Measurements from ENCODE around the gene ENTPD1.

ENTPD1 gene

DNA sequence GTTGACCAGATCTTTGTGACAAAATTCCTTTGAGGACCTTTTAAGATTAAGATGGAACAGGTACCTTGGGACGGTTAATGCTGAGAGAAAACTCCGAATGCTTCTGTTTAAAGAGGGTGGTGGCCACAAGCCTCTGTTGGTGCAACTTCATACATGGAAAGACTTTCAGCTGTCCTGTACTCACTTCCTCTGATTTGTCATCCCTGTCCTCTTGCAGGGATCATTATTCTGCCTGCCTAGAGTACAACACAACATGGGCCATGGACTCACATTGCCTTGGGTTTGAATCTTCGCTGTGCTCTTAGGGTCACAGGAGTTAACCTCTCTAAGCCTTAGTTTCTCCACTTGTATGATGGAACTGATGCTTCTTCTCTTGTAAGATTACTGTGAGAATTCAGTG lies 75.1 kb downstream of the ENTPD1 start:
- no peak for DNase-seq (ENCODE audit: low read depth)

DNA sequence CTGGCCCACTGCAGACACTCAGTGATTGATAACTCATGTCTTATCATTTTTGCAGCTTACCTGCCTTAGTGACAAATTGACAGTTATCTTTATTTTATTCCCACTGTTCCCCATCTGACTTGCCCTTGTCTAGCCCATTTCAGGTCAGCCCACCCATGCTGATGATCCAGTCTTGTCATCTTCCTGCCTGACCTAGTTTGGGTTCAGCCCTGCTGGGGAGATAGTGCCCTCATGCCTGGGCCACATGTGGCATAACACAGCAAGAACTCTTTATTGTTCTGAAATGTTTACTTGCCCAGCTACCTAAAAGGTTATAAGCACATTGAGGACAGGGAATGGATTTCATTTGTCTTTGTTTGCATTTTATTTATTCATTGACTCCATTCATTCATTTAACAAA lies 75.6 kb downstream of the ENTPD1 start:
- no peak for DNase-seq (ENCODE audit: low read depth)

DNA sequence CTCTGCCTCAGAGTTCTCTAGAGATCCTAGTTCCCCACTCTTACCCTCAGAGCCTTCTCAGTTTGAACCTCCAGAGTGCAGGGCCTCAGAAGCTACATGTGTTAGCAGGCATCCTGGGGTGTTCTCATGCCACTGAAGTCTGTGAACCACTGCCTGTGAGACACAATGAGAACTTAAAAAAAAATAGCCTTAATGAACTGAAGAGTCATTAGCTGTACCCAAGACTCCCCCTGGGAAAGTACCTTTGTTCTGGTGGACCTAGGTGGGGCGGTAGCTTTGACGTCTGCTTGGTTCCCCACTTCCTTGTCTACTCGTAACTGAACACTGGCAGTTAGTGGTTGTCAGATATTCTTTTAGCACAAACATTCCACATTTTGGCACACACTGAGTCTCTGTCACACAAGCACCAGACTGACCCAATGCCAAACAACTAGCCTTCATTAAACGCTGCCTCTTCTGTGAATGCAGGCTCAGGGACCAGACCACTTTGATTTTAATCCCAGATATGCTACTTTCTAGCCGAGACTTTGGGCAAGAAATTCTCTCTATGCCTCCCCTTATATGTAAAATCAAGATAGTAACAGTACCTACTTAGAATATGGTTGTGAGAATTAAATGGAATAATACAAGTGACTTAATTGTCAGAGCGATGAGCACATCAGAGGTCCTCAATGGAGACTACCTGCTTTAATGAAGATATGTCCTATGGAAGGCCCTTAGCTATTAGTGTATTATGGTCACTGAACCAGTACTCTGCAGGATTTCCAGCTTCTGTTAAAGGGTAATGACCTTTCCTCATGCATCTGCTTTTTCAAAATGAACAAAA lies 76.5 kb downstream of the ENTPD1 start:
- peak; percentile 31 for DNase-seq (ENCODE audit: low read depth)

DNA sequence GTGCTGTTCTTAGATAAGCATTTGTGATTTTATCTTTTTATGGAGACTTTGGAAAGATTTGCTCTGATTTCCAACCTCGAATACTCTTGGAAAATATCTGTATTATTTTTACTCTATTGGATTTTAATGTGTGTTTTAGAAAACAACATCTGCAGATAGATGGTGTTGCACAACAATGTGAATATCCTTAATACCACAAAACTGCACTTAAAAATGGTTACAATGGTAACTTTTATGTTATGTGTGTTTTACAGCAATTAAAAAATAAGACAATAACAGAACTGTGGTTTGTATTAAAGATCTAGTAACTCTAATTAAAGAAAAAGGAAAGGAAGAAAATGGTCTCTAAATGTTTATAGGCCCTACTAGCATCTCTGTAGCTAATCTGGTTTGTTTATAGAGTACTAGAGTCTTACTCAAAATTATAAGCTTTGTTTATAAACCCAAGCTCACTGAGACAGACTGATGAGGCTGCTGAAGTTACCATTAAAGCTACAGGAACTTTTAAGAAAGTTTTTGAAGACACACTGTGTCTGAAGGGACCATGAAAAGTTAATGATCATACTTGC lies 77.2 kb downstream of the ENTPD1 start:
- no peak for DNase-seq (ENCODE audit: low read depth)

DNA sequence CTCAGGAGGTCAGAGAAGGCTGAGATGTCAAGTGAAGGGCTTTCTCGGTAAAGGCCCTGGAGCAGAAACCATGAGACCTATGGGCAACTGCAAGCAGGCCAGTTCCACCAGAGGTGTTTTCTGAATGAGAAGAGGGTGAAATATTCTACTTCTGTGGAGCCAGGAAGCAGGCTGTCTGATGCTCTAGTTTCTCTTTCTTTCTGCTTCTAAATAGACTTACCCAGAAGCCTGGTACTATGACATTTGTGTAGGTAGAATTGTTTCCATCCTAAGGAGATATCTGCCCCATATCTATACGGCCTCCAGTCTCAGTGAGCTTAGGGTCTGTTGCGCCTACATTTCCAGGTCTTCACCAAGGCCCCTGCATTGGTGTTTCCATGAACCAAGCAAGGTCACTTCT lies 78.4 kb downstream of the ENTPD1 start:
- DNase-seq (ENCODE audit: low read depth): no peak

DNA sequence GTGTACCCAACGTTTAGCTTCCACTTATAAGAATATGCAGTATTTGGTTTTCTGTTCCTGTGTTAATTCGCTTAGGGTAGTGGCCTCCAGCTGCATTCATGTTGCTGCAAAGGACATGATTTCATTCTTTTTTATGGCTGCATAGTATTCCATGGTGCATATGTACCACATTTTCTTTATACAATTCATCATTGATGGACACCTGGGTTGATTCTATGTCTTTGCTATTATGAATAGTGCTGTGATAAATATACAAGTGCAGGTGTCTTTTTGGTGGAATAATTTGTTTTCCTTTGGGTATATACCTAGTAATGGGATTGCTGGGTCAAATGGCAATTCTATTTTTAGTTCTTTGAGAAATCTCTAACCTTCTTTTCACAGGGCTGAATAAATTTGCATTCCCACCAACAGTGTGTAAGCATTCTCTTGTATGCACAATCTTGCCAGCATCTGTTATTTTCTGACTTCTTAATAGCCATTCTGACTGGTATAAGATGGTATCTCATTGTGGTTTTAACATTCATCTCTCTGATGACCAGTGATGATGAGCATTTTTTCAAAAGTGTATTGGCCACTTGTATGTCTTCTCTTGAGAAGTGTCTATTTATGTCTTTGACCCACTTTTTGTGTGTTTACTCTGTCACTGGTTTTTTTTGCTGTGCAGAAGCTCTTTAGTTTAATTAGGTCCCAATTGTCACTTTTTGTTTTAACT lies 79.3 kb downstream of the ENTPD1 start:
- no peak for DNase-seq (ENCODE audit: low read depth)

DNA sequence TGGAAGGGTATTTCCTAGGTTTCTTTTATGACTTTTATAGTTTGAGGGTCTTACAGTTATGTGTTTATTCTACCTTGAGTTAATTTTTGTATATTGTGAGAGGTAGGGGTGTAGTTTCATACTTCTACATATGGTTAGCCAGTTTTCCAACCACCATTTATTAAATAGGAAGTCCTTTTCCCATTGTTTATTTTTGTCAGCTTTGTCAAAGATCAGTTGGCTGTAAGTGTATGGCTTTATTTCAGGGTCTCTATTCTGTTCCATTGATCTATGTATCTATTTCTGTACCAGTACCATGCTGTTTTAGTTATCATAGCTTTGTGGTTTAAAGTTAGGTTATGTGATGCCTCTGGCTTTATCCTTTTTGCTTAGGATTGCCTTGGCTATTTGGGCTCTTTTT lies 79.9 kb downstream of the ENTPD1 start:
- DNase-seq (ENCODE audit: low read depth): no peak

DNA sequence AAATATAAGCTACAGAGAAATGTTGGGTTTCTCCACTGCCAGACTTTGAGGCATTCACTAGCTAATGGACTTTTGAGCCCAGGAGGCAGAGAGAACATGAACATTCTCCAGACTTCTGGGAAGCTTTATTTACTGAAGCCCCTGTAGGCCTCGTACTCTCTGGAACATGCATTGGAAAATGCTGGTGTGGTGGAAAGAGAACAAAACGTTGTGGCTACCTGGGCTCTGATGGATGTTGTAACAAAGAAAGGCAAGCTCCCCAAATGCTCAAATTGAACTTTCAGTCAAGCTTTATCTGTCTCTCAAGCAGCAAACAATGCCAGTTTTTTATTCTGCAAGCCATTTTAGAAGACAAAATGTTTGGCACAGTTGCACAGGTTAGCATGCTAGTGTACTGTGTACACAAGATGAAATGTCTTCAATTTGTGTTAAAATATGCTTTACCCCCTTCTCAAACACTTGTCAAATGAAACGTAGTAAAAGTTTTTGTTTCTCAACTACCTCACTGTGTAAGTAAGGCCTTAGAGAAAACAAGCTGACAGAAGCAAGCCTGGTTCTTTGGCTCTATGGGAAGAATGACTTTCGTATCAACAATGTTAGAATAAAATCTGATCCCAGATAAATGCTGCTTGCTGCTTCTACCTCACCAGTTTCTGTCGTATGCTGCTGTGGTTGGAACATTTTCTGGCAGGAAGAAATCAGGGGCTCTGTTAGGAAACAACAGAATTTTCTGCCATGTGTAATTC lies 80.8 kb downstream of the ENTPD1 start:
- no peak for DNase-seq (ENCODE audit: low read depth)

DNA sequence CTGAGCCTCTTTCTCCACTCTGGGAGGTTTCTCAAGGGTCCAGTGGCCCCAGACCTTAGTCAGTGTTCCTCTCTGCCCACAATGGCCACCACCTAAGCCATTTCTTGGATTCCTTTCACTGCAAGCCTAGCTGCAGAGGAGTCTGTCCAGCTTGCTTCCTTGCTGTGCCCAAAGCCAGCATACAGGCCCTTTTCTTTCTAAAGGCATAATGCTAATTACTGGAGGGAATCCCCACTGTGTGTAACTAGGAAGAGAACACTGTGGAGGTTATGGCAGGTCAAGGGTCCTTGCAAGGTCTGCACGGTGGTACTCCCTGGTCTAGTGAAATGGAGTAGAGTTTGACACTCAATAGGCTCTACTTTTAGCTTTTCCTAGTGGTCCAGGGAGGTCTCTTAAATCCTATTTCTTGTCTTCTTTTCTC lies 81.4 kb downstream of the ENTPD1 start:
- no peak for DNase-seq (ENCODE audit: low read depth)

DNA sequence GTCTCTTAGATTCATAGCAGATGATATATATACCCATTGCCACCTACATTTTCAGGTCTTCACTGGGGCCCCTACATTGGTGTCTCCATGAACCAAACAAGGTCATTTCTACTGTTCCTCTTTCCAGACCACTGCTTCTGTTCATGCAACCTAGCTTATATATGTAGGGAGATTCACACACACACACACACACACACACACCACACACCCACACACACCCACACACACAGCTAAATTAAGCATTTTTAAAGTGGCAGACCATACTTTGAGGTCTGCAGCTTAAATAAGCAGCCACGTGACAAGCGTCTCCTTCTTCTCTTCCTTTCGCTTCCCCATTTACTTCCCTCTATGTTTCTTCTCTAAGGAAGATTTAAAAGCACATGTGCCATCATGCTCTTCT lies 81.8 kb downstream of the ENTPD1 start:
- DNase-seq (ENCODE audit: low read depth): no peak

DNA sequence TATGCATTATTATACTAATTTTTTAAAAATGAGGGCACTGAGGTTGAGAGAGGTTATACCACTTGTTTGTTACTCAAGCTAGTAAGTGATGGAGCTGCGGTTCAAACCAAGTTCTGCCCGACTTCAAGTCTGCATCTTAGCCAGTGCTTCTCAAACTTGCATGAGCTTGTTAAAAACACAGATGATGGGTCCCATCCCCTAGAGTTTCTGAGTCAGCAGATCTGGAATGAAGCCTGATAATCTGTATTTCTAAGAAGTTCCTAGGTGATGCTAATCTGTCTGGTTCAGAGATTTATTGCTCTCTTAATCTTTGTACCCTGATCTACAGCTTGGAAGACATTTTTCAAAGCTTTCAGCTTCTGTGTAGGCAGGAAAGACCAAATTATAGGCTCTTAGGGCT lies 84.2 kb downstream of the ENTPD1 start:
- DNase-seq (ENCODE audit: low read depth): no peak

DNA sequence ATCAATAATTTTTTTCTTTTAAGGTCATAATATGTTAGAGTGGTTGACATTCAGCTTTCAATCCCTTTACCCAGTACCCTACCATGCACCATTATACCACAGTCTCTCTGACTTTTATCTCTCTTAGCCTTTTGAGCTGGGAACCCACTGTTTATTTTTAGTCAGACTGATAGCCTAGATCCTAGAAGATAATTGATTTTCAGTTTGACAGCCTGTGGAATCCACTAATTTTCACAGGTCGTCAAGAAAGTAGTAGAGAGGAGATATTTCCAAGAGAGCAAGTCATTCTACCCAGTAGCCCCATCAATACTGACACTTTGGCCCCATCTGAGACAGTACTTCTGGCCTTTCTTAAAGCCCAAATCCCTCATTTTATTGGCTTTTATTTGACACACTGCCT lies 84.7 kb downstream of the ENTPD1 start:
- no peak for DNase-seq (ENCODE audit: low read depth)

DNA sequence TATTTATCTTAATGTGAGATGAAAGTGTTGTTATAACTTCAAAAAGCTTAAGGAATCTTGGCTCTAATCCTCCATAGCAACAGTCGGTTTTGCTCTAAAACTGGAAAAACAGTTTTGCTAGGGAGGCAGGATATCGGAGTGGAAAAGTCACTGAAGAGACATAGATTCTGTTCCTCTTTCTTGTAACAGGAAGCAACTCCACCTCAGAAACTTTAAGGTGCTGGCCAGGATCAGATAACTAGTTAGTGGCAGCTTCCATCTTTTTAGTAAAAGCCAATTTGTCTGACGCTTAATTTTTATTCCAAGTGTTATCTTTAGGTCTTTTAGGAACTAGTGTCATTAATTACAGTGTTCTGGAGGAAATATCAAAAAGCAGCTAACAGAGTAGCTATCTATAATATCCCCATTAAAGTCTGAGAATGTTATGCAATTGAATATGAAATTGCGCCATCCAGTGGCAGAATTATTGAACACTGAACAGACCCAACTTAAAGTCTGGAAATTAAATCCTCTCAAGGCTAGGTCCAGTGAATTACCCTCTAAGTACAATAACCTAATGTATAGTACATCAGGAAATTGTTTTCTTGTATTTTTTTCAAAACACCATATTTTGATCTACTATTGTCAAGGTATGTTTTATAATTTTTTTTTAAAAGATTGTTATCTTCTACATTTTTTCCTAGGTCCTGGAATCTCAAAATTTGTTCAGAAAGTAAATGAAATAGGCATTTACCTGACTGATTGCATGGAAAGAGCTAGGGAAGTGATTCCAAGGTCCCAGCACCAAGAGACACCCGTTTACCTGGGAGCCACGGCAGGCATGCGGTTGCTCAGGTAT lies 85.9 kb downstream of the ENTPD1 start:
- DNase-seq (ENCODE audit: low read depth): peak; percentile 4

DNA sequence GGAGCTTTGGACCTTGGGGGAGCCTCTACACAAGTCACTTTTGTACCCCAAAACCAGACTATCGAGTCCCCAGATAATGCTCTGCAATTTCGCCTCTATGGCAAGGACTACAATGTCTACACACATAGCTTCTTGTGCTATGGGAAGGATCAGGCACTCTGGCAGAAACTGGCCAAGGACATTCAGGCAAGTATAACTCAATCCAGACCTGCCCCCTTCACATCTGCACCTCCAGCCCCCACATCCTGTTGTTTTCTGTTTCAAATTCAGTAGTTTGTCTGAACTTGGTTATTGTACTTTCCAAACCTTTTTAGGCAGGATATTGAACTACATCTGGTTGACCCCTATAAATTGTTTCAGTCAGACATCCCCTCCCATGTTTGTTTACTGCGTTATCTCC lies 89.4 kb downstream of the ENTPD1 start:
- no peak for DNase-seq (ENCODE audit: low read depth)

DNA sequence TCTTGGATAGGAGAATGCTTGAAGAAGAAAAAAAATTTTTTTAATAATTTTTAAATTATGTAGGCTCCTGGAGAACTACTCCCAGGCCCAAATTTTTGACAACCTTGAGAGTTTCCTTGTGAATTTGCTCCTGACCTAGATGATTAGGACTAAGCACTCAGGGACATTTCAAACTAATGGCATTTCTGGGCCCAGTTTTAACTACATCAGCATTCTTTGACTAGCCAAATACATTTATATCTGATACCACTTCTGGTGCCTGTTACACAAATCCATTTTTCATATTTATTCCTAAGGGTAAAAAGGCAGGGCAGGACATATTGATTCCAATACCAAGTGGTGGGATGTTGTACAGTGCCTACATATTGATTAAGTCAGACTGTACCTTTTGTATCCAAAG lies 91.0 kb downstream of the ENTPD1 start:
- DNase-seq (ENCODE audit: low read depth): no peak

DNA sequence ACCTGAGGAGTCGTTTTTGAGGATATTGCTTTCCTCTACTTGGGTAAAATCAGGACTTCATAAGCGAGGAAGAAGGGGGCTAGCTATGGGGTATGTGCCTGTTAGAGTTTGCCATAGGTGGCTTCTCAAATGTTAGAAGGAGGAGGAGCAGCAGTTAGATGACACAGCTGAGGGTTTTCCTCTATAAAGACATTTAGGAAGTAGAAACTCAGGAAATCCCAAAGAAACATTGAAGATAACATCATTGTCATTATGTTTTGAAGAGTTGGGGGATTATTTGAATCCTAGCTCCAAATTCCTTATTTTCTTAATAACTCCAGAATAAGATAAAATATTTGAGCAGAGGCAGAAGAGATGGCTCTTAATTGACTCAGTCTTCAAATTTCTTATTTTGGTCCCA lies 92.9 kb downstream of the ENTPD1 start:
- no peak for DNase-seq (ENCODE audit: low read depth)

DNA sequence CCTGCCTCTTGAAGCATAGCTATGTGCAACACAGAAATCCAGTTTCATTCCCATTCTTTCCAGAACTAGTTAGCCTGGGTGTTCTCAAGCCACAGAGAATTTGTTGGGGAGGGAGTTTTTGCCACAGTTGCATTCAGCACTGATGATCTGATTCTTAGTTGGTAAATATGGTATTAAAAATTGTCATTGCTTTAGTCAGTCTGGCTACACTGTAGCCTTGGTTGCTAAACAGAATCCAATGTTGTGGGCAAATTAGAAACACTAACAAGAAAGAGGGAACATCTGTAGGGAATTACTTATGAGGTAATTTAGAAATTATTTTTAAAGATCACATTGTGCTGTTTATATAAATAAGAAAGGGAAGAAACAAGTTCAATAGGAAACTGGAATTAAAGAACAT lies 94.8 kb downstream of the ENTPD1 start:
- no peak for DNase-seq (ENCODE audit: low read depth)

DNA sequence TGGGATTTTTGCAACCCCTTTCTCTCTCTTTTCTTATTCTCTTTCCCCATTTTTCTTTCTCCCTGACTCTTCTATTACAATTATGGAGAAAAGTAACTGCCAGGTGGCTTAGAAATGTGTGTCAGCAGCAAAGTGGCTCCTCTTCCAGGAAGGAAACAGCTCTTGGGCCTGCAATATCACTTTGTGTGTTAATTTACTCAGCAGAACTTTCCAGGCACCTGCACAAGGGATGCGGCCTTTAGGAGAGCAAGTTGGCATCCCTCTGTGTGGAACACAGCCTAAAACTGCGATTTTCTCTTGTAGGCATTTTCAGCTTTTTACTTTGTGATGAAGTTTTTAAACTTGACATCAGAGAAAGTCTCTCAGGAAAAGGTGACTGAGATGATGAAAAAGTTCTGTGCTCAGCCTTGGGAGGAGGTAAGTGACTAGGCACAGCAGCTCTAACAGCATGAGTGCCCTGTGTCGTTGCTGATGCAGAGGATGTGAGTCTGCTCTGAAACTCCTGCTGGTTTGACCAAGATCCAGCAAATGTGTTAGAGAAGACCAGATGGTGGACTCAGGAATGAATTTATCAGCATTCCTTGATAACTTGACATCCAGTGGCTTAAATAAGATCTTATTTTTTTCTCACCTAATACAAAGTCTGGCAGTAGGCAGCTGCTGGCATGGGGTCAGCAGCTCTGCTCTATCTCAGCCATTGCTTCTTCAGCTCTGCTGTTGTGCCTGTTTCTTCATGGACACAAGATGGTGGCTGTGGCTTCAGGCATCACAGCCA lies 104.4 kb downstream of the ENTPD1 start:
- no peak for DNase-seq (ENCODE audit: low read depth)

DNA sequence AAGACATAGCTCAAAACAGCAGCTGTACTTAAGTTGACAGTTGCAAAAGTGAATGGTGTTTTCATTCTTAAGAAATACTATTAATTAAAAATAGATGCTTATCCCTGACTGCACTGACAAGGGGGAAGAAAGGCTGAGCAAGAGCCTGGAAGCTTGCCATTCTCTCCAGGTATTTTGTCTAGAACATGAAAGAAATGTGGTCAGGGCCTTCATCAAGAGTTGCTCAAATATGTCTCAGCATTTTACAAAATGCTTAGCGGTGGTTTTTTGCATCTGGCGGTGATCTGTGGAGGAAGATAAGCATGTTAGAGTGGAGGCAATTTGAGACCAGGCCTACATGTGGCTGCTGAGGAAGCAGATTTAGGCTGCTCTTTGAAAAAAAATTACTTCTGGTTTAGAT lies 105.4 kb downstream of the ENTPD1 start:
- no peak for DNase-seq (ENCODE audit: low read depth)

DNA sequence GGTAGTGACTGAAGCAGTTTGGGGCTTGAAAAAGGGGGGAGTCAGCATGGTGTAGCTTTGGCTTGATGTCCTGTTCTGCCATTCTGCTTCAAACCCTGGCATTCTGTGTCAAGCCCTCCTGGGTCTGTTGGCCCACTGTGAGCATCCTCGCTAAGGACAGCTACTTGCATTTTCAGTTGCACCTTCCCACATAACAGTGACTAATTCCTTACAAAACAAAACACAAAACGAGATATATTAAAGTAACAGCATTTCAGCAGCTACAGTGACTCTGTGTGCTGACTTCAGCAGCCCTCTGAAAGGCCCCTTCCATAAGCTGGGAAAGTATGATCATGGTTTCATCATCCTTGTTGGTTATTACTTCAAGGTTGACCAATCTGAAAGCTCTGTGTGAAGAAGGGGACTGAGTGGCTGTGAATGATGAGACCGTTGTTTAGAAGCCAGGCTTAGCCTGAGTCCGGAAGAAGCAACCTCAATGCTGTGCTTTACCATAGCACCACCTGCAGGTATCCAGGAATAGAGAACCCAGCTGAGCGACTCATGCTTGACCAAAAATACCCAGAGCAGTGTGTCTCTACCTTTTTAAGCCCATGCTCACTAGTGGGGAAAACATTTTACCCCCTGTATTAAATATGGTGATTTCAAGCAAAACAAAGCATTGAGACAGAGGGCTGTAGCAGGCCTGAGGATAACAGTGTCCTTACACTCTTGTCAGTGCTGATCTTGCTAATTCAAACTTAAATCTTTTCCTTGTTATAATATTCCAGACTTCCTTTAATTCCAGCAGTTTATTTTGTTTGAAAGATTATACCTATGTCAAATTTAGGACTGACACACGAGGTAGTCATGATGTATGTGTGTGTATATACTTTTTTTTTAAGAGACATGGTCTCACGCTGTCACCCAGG lies 109.2 kb downstream of the ENTPD1 start:
- DNase-seq (ENCODE audit: low read depth): peak; percentile 2
